ENCODE results near the gene WDHD1.

WDHD1 gene

GRCh38 chr14:54947230-54947629, 79.7 kb downstream of the WDHD1 start:
- H3K27ac ChIP-seq, result no peak overlapping the region
- no peaks in the 10 kb centered on the region for H4K20me1 ChIP-seq (ENCODE audit: insufficient read depth)
- no peaks in the 10 kb centered on the region for H3K79me2 ChIP-seq (ENCODE audit: insufficient read depth, low read depth)
- no peak overlapping the region for H3K9ac ChIP-seq
- no peak overlapping the region for H3K4me2 ChIP-seq
- no peak for TF ChIP-seq CTCF (conservative IDR thresholded peaks at IDR 0.05; ENCODE audit: low read depth, low read length)
- no peaks in the 10 kb centered on the region for H3K4me1 ChIP-seq (ENCODE audit: low read depth, poor library complexity, severe bottlenecking)
- H2AFZ ChIP-seq (ENCODE audit: low read depth), result no peak overlapping the region
- H3K4me3 ChIP-seq (IDR thresholded peaks at IDR 0.05; ENCODE audit: insufficient read depth, low read depth, low read length), result no peak overlapping the region
- no peaks in the 10 kb centered on the region for H3K36me3 ChIP-seq (ENCODE audit: insufficient read depth)
- no peaks in the 10 kb centered on the region for H3K27me3 ChIP-seq (ENCODE audit: insufficient read depth, low read depth)

DNA sequence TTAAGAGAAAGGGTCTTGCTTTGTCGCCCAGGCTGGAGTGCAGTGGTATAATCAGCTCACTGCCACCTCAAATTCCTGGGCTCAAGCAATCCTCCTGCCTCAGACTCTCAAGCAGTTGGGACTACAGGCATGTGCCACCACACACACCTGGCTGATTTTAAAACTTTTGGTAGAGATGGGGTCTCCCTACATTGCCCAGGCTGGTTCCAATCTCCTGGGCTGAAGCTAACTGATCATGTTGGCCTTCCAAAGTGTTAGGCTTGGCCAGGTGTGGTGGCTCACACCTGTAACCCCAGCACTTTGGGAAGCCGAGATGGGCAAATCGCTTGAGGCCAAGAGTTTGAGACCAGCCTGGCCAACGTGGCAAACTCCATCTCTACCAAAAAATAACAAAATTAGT, 80.4 kb downstream of the WDHD1 start:
- Histone ChIP-seq H3K4me2 (no peak overlapping the region), H3K4me1 (ENCODE audit: low read depth, poor library complexity, severe bottlenecking) (no peaks in the 10 kb centered on the region), H3K27me3 (ENCODE audit: insufficient read depth, low read depth) (no peaks in the 10 kb centered on the region), H3K9ac (no peak overlapping the region), H3K79me2 (ENCODE audit: insufficient read depth, low read depth) (no peaks in the 10 kb centered on the region), H3K4me3 (IDR thresholded peaks at IDR 0.05; ENCODE audit: insufficient read depth, low read depth, low read length) (no peak overlapping the region), H2AFZ (ENCODE audit: low read depth) (no peak overlapping the region), H3K36me3 (ENCODE audit: insufficient read depth) (no peaks in the 10 kb centered on the region), H3K27ac (no peak overlapping the region), H4K20me1 (ENCODE audit: insufficient read depth) (no peaks in the 10 kb centered on the region)
- no peak for TF ChIP-seq CTCF (conservative IDR thresholded peaks at IDR 0.05; ENCODE audit: low read depth, low read length)

GRCh38 chr14:54944737-54945391, 82.0 kb downstream of the WDHD1 start:
- Histone ChIP-seq H3K27ac (no peak overlapping the region), H3K9ac (no peak overlapping the region), H3K4me1 (ENCODE audit: low read depth, poor library complexity, severe bottlenecking) (no peaks in the 10 kb centered on the region), H3K79me2 (ENCODE audit: insufficient read depth, low read depth) (no peaks in the 10 kb centered on the region), H3K4me2 (no peak overlapping the region), H2AFZ (ENCODE audit: low read depth) (no peak overlapping the region), H3K36me3 (ENCODE audit: insufficient read depth) (no peaks in the 10 kb centered on the region), H3K4me3 (IDR thresholded peaks at IDR 0.05; ENCODE audit: insufficient read depth, low read depth, low read length) (no peak overlapping the region), H4K20me1 (ENCODE audit: insufficient read depth) (no peaks in the 10 kb centered on the region), H3K27me3 (ENCODE audit: insufficient read depth, low read depth) (no peaks in the 10 kb centered on the region)
- no peak for TF ChIP-seq CTCF (conservative IDR thresholded peaks at IDR 0.05; ENCODE audit: low read depth, low read length)

DNA sequence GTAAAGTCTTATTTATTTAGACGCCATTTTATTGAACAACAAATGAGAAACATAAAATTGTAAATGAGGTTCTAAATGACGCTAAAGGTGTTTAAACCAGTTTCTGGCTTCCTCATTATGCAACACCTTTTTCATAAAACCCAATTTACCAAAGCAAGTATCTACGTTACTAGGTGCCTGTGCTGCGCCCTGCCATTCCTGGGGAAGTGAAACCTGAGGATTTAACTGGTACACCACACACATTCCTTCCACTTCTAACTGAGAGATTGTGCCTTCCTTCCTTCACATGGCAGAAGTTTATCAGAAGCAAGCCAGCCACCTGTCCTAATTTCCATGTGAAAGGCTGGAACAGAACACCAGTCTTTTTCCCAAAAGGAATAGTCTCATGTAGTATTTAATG, 84.0 kb downstream of the WDHD1 start:
- Histone ChIP-seq H3K79me2 (ENCODE audit: insufficient read depth, low read depth) (no peaks in the 10 kb centered on the region), H3K4me3 (IDR thresholded peaks at IDR 0.05; ENCODE audit: insufficient read depth, low read depth, low read length) (no peak overlapping the region), H3K27ac (no peak overlapping the region), H3K36me3 (ENCODE audit: insufficient read depth) (no peaks in the 10 kb centered on the region), H3K4me2 (no peak overlapping the region), H2AFZ (ENCODE audit: low read depth) (no peak overlapping the region), H4K20me1 (ENCODE audit: insufficient read depth) (no peaks in the 10 kb centered on the region), H3K27me3 (ENCODE audit: insufficient read depth, low read depth) (no peaks in the 10 kb centered on the region), H3K4me1 (ENCODE audit: low read depth, poor library complexity, severe bottlenecking) (no peaks in the 10 kb centered on the region), H3K9ac (no peak overlapping the region)
- TF ChIP-seq CTCF (conservative IDR thresholded peaks at IDR 0.05; ENCODE audit: low read depth, low read length), result no peak
